Keratinocyte (primary cell): ENCODE measurements around the gene MSRB2.

Experiments
- EZH2 ChIP-seq: IDR thresholded peaks from one replicate; pipeline ENCODE4 v1.6.1; 2012; ENCODE audit warnings: inconsistent platforms, mild to moderate bottlenecking, low read length, moderate library complexity
- TF ChIP-seq, protein P1 (sequence below), 3 experiments: IDR thresholded peaks in 1 of 3; conservative IDR thresholded peaks in 1 of 3; optimal IDR thresholded peaks in 1 of 3; 2 replicates in 2 of 3; 3 replicates in 1 of 3; pipeline versions ENCODE3 to v1.5.1; 2011; ENCODE audit warnings: low read length in 3 of 3, mild to moderate bottlenecking in 3 of 3, moderate library complexity in 2 of 3, control low read depth in 1 of 3, inconsistent platforms in 1 of 3; ENCODE audit not compliant: insufficient read depth in 2 of 3; ENCODE audit errors: extremely low read depth in 1 of 3

DNA sequence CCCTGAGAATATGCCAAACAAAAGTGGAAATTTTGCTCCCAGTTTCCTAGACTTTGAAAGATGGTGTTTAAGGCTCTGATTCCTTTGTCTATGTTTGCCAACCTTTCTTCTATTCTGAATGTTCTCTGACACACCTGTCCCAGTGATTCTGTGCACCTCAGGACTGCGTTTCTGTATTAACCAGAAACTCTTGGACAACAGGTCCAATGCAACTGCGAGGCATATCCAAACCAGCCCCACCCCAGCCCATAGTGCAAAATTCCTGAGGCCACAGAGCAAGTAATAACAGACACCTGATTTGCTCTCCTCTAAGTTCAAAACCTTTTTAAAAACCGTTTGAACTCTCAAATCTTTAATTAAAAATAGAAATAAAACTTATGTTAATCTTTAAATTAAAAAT is 37.0 kb upstream of the MSRB2 start:
- TF ChIP-seq, protein P1, sequence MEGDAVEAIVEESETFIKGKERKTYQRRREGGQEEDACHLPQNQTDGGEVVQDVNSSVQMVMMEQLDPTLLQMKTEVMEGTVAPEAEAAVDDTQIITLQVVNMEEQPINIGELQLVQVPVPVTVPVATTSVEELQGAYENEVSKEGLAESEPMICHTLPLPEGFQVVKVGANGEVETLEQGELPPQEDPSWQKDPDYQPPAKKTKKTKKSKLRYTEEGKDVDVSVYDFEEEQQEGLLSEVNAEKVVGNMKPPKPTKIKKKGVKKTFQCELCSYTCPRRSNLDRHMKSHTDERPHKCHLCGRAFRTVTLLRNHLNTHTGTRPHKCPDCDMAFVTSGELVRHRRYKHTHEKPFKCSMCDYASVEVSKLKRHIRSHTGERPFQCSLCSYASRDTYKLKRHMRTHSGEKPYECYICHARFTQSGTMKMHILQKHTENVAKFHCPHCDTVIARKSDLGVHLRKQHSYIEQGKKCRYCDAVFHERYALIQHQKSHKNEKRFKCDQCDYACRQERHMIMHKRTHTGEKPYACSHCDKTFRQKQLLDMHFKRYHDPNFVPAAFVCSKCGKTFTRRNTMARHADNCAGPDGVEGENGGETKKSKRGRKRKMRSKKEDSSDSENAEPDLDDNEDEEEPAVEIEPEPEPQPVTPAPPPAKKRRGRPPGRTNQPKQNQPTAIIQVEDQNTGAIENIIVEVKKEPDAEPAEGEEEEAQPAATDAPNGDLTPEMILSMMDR (optimal IDR thresholded peaks at IDR 0.05 in 1 of 3, IDR thresholded peaks at IDR 0.05 in 1 of 3, conservative IDR thresholded peaks at IDR 0.05 in 1 of 3; ENCODE audit: extremely low read depth in 1 of 3, insufficient read depth in 2 of 3, low read length in 3 of 3), result no peak
- TF ChIP-seq EZH2, result no peak
